Endothelial cell (in vitro differentiated cells): ENCODE data around the gene LGR4. TPM values are rescaled to one million over a fixed set of nuclear protein-coding genes. Genes with fewer than 3 reads are reported as not detected.

Source experiments
- DNase-seq: peaks from one replicate; pipeline ENCODE4 v3.0.0; 2021; ENCODE audit warnings: low spot score
- H3K27ac Mint-ChIP-seq: one replicate; pipeline ENCODE4 v1.8.0; 2021; ENCODE audit warnings: mixed read lengths, inconsistent platforms; ENCODE audit not compliant: unreplicated experiment
- H3K27me3 Mint-ChIP-seq: one replicate; pipeline ENCODE4 v1.8.0; 2021; ENCODE audit warnings: mild to moderate bottlenecking, moderate library complexity, mixed read lengths, inconsistent platforms; ENCODE audit not compliant: unreplicated experiment
- H3K36me3 Mint-ChIP-seq: one replicate; pipeline ENCODE4 v1.8.0; 2021; ENCODE audit warnings: mild to moderate bottlenecking, low read depth, mixed read lengths, inconsistent platforms; ENCODE audit not compliant: unreplicated experiment
- H3K4me1 Mint-ChIP-seq: one replicate; pipeline ENCODE4 v1.8.0; 2021; ENCODE audit warnings: mild to moderate bottlenecking, mixed read lengths, inconsistent platforms; ENCODE audit not compliant: unreplicated experiment
- H3K4me3 Mint-ChIP-seq: one replicate; pipeline ENCODE4 v1.8.0; 2021; ENCODE audit warnings: mild to moderate bottlenecking, mixed read lengths, inconsistent platforms; ENCODE audit not compliant: unreplicated experiment
- H3K9me3 Mint-ChIP-seq: one replicate; pipeline ENCODE4 v1.8.0; 2021; ENCODE audit warnings: mixed read lengths, inconsistent platforms; ENCODE audit not compliant: unreplicated experiment
- CTCF ChIP-seq: fragments of 200-600 bp; sonication (generic); IDR thresholded peaks from one replicate; pipeline ENCODE4 v1.5.0; 2021; ENCODE audit warnings: antibody characterized with exemption; ENCODE audit not compliant: unreplicated experiment
- total RNA-seq: library from RNA; stranded (reverse); fragmentation: NEBNext Ultra II Directional; extraction: Animal tissue kit (Norgen Biotek cat#: 25700); gene quantifications from one replicate; pipeline ENCODE4 v1.2.1, GENCODE V29; 2021; ENCODE audit not compliant: unreplicated experiment

Gene LGR4
- total RNA-seq, 1 donor from 2014 or later = 10.8 TPM

- peaks cover 12% of the 10 kb centered on the region for H3K4me1 Mint-ChIP-seq
- no peaks in the 10 kb centered on the region for H3K9me3 Mint-ChIP-seq
- no peaks in the 10 kb centered on the region for H3K36me3 Mint-ChIP-seq
- DNase-seq = no peak
- no peak overlapping the region for H3K27ac Mint-ChIP-seq
- no peak overlapping the region for H3K4me3 Mint-ChIP-seq
- peaks cover 1% of the 10 kb centered on the region for H3K27me3 Mint-ChIP-seq
- TF ChIP-seq CTCF = no peak
These were observed 13.4 kb downstream of the LGR4 start for GRCh38 chr11:27459191-27459590.

- Mint-ChIP-seq H3K36me3 (no peaks in the 10 kb centered on the region), H3K4me1 (peaks cover 7% of the 10 kb centered on the region), H3K4me3 (no peak overlapping the region), H3K9me3 (no peaks in the 10 kb centered on the region), H3K27ac (no peak overlapping the region), H3K27me3 (peaks cover 1% of the 10 kb centered on the region)
- no peak for TF ChIP-seq CTCF
- DNase-seq = no peak
These were observed 14.4 kb downstream of the LGR4 start for GRCh38 chr11:27458182-27458581.

- no peak for DNase-seq
- peaks cover 1% of the 10 kb centered on the region for H3K27me3 Mint-ChIP-seq
- no peak overlapping the region for H3K27ac Mint-ChIP-seq
- no peak for TF ChIP-seq CTCF
- peaks cover 7% of the 10 kb centered on the region for H3K4me1 Mint-ChIP-seq
- no peak overlapping the region for H3K4me3 Mint-ChIP-seq
- no peaks in the 10 kb centered on the region for H3K36me3 Mint-ChIP-seq
- H3K9me3 Mint-ChIP-seq = no peaks in the 10 kb centered on the region
These were observed 15.7 kb downstream of the LGR4 start for GRCh38 chr11:27456795-27457329.

- peaks cover 7% of the 10 kb centered on the region for H3K4me1 Mint-ChIP-seq
- H3K9me3 Mint-ChIP-seq = no peaks in the 10 kb centered on the region
- no peak for DNase-seq
- no peaks in the 10 kb centered on the region for H3K36me3 Mint-ChIP-seq
- no peak overlapping the region for H3K27ac Mint-ChIP-seq
- TF ChIP-seq CTCF = no peak
- H3K27me3 Mint-ChIP-seq = peaks cover 1% of the 10 kb centered on the region
- H3K4me3 Mint-ChIP-seq = no peak overlapping the region
These were observed 16.3 kb downstream of the LGR4 start for GRCh38 chr11:27456140-27456794.

- H3K27ac Mint-ChIP-seq = no peak overlapping the region
- TF ChIP-seq CTCF = no peak
- no peak overlapping the region for H3K4me3 Mint-ChIP-seq
- peaks cover 7% of the 10 kb centered on the region for H3K4me1 Mint-ChIP-seq
- H3K36me3 Mint-ChIP-seq = no peaks in the 10 kb centered on the region
- peaks cover 1% of the 10 kb centered on the region for H3K27me3 Mint-ChIP-seq
- H3K9me3 Mint-ChIP-seq = no peaks in the 10 kb centered on the region
- DNase-seq = no peak
These were observed 16.9 kb downstream of the LGR4 start for GRCh38 chr11:27455667-27456066.
